H9 (cell line): ENCODE data around the gene LDB2. TPM values are rescaled to one million over a fixed set of nuclear protein-coding genes. Genes with fewer than 3 reads are reported as not detected.

Experiments
- DNase-seq: peaks from one replicate; pipeline ENCODE4 v3.0.0-alpha.2; 2017
- H2AFZ ChIP-seq: one replicate; pipeline ENCODE4 v1.6.1; 2013; ENCODE audit warnings: mild to moderate bottlenecking, low read length, control low read depth, moderate library complexity
- H2AK5ac ChIP-seq: 2 replicates; pipeline ENCODE4 v1.6.1; 2013; ENCODE audit warnings: low read length, control low read depth, mixed read lengths; ENCODE audit not compliant: insufficient read length
- H2BK120ac ChIP-seq: one replicate; pipeline ENCODE4 v1.6.1; 2013; ENCODE audit warnings: low read depth, mild to moderate bottlenecking, low read length, control low read depth, inconsistent platforms; ENCODE audit not compliant: poor library complexity, severe bottlenecking
- H2BK12ac ChIP-seq: 2 replicates; pipeline ENCODE4 v1.6.1; 2013; ENCODE audit warnings: low read length, control low read depth, mixed read lengths, low read depth; ENCODE audit not compliant: insufficient read length
- H2BK15ac ChIP-seq: 2 replicates; pipeline ENCODE4 v1.6.1; 2013; ENCODE audit warnings: low read depth, low read length, control low read depth
- H2BK20ac ChIP-seq: one replicate; pipeline ENCODE4 v1.6.1; 2013; ENCODE audit warnings: low read depth, mild to moderate bottlenecking, low read length, control low read depth, inconsistent platforms; ENCODE audit not compliant: poor library complexity, severe bottlenecking
- H2BK5ac ChIP-seq: 2 replicates; pipeline ENCODE4 v1.6.1; 2013; ENCODE audit warnings: low read length, control low read depth, mixed read lengths; ENCODE audit not compliant: insufficient read length
- H3K14ac ChIP-seq: 2 replicates; pipeline ENCODE4 v1.6.1; 2013; ENCODE audit warnings: low read length, control low read depth; ENCODE audit not compliant: insufficient read depth
- H3K18ac ChIP-seq: 2 replicates; pipeline ENCODE4 v1.6.1; 2013; ENCODE audit warnings: low read depth, mild to moderate bottlenecking, mixed read lengths, low read length, control low read depth; ENCODE audit not compliant: insufficient read length
- H3K23ac ChIP-seq: 2 replicates; pipeline ENCODE4 v1.6.1; 2013; ENCODE audit warnings: low read length, control low read depth, mixed read lengths, low read depth; ENCODE audit not compliant: insufficient read length
- H3K23me2 ChIP-seq: 2 replicates; pipeline ENCODE4 v1.6.1; 2013; ENCODE audit warnings: low read depth, mild to moderate bottlenecking, mixed read lengths, low read length, control low read depth; ENCODE audit not compliant: insufficient read length, poor library complexity, severe bottlenecking
- H3K27ac ChIP-seq: 2 replicates; pipeline ENCODE4 v1.5.1; 2013; ENCODE audit warnings: low read length, control low read depth, mixed read lengths, low read depth; ENCODE audit not compliant: insufficient read length
- H3K27me3 ChIP-seq: 2 replicates; pipeline ENCODE4 v1.6.1; 2013; ENCODE audit warnings: low read length, control low read depth, inconsistent platforms; ENCODE audit not compliant: insufficient read depth
- H3K4ac ChIP-seq: 2 replicates; pipeline ENCODE4 v1.6.1; 2013; ENCODE audit warnings: low read depth, mild to moderate bottlenecking, control low read depth, inconsistent platforms, low read length, moderate library complexity
- H3K4me1 ChIP-seq: 2 replicates; pipeline ENCODE4 v1.6.1; 2013; ENCODE audit warnings: low read length, control low read depth, inconsistent platforms; ENCODE audit not compliant: insufficient read depth
- H3K4me2 ChIP-seq: 2 replicates; pipeline ENCODE4 v1.6.1; 2013; ENCODE audit warnings: low read length, control low read depth, mixed read lengths; ENCODE audit not compliant: insufficient read length, insufficient read depth
- H3K56ac ChIP-seq: 2 replicates; pipeline ENCODE4 v1.6.1; 2013; ENCODE audit warnings: low read depth, mild to moderate bottlenecking, mixed read lengths, low read length, control low read depth; ENCODE audit not compliant: insufficient read length
- H3K79me1 ChIP-seq: 2 replicates; pipeline ENCODE4 v1.6.1; 2013; ENCODE audit warnings: low read depth, mild to moderate bottlenecking, moderate library complexity, low read length, control low read depth, inconsistent platforms; ENCODE audit not compliant: insufficient read depth, poor library complexity, severe bottlenecking
- H3K79me2 ChIP-seq: 2 replicates; pipeline ENCODE4 v1.6.1; 2013; ENCODE audit warnings: low read length, control low read depth, inconsistent platforms; ENCODE audit not compliant: insufficient read depth
- H3K9ac ChIP-seq: 2 replicates; pipeline ENCODE4 v1.6.1; 2013; ENCODE audit warnings: low read length, control low read depth, mixed read lengths; ENCODE audit not compliant: insufficient read length; ENCODE audit errors: extremely low read depth
- H3K9me3 ChIP-seq: one replicate; pipeline ENCODE4 v1.6.1; 2013; ENCODE audit warnings: low read depth, low read length, inconsistent platforms; ENCODE audit not compliant: control insufficient read depth
- H3T11ph ChIP-seq: one replicate; pipeline ENCODE4 v1.6.1; 2013; ENCODE audit warnings: mild to moderate bottlenecking, low read length, control low read depth, inconsistent platforms
- H4K20me1 ChIP-seq: one replicate; pipeline ENCODE4 v1.6.1; 2013; ENCODE audit not compliant: control insufficient read depth, insufficient read length, insufficient read depth
- H4K5ac ChIP-seq: 2 replicates; pipeline ENCODE4 v1.6.1; 2013; ENCODE audit warnings: low read depth, mild to moderate bottlenecking, mixed read lengths, low read length, control low read depth; ENCODE audit not compliant: insufficient read length
- H4K8ac ChIP-seq: replicated peaks from 2 replicates; pipeline ENCODE4 v1.6.1; 2013; ENCODE audit warnings: low read length, control low read depth, mixed read lengths, low read depth; ENCODE audit not compliant: insufficient read length
- H4K91ac ChIP-seq: 2 replicates; pipeline ENCODE4 v1.6.1; 2013; ENCODE audit warnings: low read depth, mild to moderate bottlenecking, moderate library complexity, mixed read lengths, low read length, control low read depth; ENCODE audit not compliant: insufficient read length
- H3K27ac Mint-ChIP-seq, 3 experiments: 2 replicates in 2 of 3; 3 replicates in 1 of 3; pipeline ENCODE4 v1.8.0; 2020 to 2021; ENCODE audit warnings: mixed read lengths in 3 of 3, mild to moderate bottlenecking in 1 of 3, moderate library complexity in 1 of 3
- H3K27me3 Mint-ChIP-seq: 2 replicates; pipeline ENCODE4 v1.8.0; 2021; ENCODE audit warnings: low read depth, mild to moderate bottlenecking, moderate library complexity, mixed read lengths
- H3K36me3 Mint-ChIP-seq, 3 experiments: 2 replicates in 2 of 3; 3 replicates in 1 of 3; pipeline ENCODE4 v1.8.0; 2020 to 2021; ENCODE audit warnings: low read depth in 3 of 3, mixed read lengths in 3 of 3; ENCODE audit not compliant: insufficient read depth in 1 of 3
- H3K4me1 Mint-ChIP-seq, 2 experiments: 2 replicates each; pipeline ENCODE4 v1.8.0; 2020; ENCODE audit warnings: mixed read lengths in 2 of 2
- H3K4me3 Mint-ChIP-seq, 2 experiments: 2 replicates in 1 of 2; 3 replicates in 1 of 2; pipeline ENCODE4 v1.8.0; 2020 to 2021; ENCODE audit warnings: mild to moderate bottlenecking in 2 of 2, mixed read lengths in 2 of 2, moderate library complexity in 1 of 2
- H3K9me3 Mint-ChIP-seq, 2 experiments: 2 replicates in 1 of 2; 3 replicates in 1 of 2; pipeline ENCODE4 v1.8.0; 2020; ENCODE audit warnings: mild to moderate bottlenecking in 2 of 2, mixed read lengths in 2 of 2, moderate library complexity in 1 of 2
- WGBS: extraction: QIAGEN DNeasy Blood & Tissue Kit; methylation state at CpG from one replicate; pipeline ENCODE4 v1.1.7; 2013; ENCODE audit warnings: missing lambda C conversion rate, low lambda C conversion rate, mixed read lengths; ENCODE audit not compliant: insufficient read length; ENCODE audit errors: extremely low coverage; 5-methylcytosine and 5-hydroxymethylcytosine counted together
- total RNA-seq: library from RNA; stranded (reverse); gene quantifications from 2 replicates; pipeline ENCODE4 v1.2.1, GENCODE V29; 2021
- TF ChIP-seq, protein P1 (sequence below): fragments of 200-600 bp; sonication (generic); conservative IDR thresholded peaks from 3 replicates; pipeline ENCODE4 v1.8.0; 2021; ENCODE audit warnings: antibody characterized with exemption, mild to moderate bottlenecking

Gene LDB2
- total RNA-seq, 1 experiment from 2014 or later: 22.5 TPM

DNA sequence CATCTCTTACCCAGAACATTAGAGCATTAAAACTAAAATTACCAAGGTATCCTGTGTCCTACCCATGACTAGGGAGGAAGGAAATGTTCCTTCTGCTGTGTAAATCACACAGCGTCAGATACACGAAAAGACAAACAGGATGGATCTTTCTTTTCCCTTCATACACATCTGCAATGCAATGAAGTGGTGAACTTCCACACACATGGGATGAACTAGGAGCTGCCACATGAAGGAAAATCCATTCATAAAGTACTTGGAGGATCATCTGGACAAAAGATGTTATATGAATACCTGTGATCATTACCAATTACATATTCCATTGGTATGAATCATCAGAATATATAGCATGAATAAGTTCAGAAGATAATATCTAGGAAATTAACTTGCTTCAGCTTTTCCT, 46.2 kb downstream of the LDB2 start:
- H3K4me1 ChIP-seq: peaks cover 11% of the 10 kb centered on the region
- H3K23me2 ChIP-seq: no peaks in the 10 kb centered on the region
- DNase-seq: no peak
- H3K9me3 Mint-ChIP-seq: peaks cover 8% of the 10 kb centered on the region in 2 experiments
- no peak overlapping the region for H3K14ac ChIP-seq
- no peak overlapping the region for H4K91ac ChIP-seq
- no peak overlapping the region for H4K8ac ChIP-seq
- TF ChIP-seq, protein P1, sequence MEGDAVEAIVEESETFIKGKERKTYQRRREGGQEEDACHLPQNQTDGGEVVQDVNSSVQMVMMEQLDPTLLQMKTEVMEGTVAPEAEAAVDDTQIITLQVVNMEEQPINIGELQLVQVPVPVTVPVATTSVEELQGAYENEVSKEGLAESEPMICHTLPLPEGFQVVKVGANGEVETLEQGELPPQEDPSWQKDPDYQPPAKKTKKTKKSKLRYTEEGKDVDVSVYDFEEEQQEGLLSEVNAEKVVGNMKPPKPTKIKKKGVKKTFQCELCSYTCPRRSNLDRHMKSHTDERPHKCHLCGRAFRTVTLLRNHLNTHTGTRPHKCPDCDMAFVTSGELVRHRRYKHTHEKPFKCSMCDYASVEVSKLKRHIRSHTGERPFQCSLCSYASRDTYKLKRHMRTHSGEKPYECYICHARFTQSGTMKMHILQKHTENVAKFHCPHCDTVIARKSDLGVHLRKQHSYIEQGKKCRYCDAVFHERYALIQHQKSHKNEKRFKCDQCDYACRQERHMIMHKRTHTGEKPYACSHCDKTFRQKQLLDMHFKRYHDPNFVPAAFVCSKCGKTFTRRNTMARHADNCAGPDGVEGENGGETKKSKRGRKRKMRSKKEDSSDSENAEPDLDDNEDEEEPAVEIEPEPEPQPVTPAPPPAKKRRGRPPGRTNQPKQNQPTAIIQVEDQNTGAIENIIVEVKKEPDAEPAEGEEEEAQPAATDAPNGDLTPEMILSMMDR: no peak
- H3K4me2 ChIP-seq: no peak overlapping the region
- no peaks in the 10 kb centered on the region for H3K27me3 ChIP-seq
- H2BK20ac ChIP-seq: no peak overlapping the region
- no peak overlapping the region for H3K27ac ChIP-seq
- no peak overlapping the region for H2BK12ac ChIP-seq
- no peak overlapping the region for H3T11ph ChIP-seq
- H2BK120ac ChIP-seq: no peak overlapping the region
- no peak overlapping the region for H2AFZ ChIP-seq
- H2BK5ac ChIP-seq: no peak overlapping the region
- no peaks in the 10 kb centered on the region for H3K9me3 ChIP-seq
- no peak overlapping the region for H2BK15ac ChIP-seq
- no peak overlapping the region for H4K5ac ChIP-seq
- H3K4ac ChIP-seq: no peak overlapping the region
- H3K36me3 Mint-ChIP-seq: peaks cover 16 to 25% (median 17%) of the 10 kb centered on the region in 3 experiments
- peaks cover 3% of the 10 kb centered on the region; the same call in 1 of the 2 replicates for H3K79me2 ChIP-seq
- no peak overlapping the region for H3K9ac ChIP-seq
- no peak overlapping the region for H3K4me3 Mint-ChIP-seq
- H3K18ac ChIP-seq: no peak overlapping the region
- H4K20me1 ChIP-seq: no peaks in the 10 kb centered on the region
- no CpG with 5 or more reads among the region's 2 CpGs for WGBS
- peaks cover 24 to 47% of the 10 kb centered on the region in 2 experiments for H3K4me1 Mint-ChIP-seq
- H3K27me3 Mint-ChIP-seq: no peaks in the 10 kb centered on the region
- H3K56ac ChIP-seq: no peak overlapping the region
- peaks cover 4% of the 10 kb centered on the region for H3K79me1 ChIP-seq
- H3K23ac ChIP-seq: no peak overlapping the region
- no peak overlapping the region for H3K27ac Mint-ChIP-seq
- no peak overlapping the region for H2AK5ac ChIP-seq
